H54 (cell line): ENCODE data around the gene STIP1.

ENCODE experiments used
- DNase-seq: peaks from one replicate; pipeline ENCODE4 v3.0.0; 2011; ENCODE audit warnings: low spot score, mixed read lengths; ENCODE audit not compliant: insufficient read length
- FAIRE-seq: peaks from 3 replicates; lab custom pipeline; 2011; peaks lifted over from hg19 to GRCh38; lab: Jason Lieb, UNC
- POLR2A ChIP-seq: IDR thresholded peaks from 2 replicates; pipeline ENCODE4 v1.6.1; 2011; ENCODE audit warnings: low read depth, mild to moderate bottlenecking, low read length

Gene STIP1

DNA sequence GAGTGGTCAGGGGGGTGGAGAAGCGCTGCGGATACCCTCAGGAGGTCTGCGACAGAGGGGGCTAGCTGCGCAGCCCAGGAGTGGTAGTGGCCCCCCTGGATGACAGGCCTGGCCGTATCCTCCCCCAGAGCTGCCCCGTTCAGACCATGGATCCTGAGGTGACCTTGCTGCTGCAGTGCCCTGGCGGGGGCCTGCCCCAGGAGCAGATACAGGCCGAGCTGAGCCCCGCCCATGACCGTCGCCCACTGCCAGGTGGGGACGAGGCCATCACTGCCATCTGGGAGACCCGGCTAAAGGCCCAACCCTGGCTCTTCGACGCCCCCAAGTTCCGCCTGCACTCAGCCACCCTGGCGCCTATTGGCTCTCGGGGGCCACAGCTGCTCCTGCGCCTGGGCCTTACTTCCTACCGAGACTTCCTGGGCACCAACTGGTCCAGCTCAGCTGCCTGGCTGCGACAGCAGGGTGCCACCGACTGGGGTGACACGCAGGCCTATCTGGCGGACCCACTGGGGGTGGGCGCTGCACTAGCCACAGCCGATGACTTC lies 40.6 kb downstream of the STIP1 start:
- DNase-seq, result no peak
- FAIRE-seq, result no peak
- TF ChIP-seq POLR2A, result no peak

DNA sequence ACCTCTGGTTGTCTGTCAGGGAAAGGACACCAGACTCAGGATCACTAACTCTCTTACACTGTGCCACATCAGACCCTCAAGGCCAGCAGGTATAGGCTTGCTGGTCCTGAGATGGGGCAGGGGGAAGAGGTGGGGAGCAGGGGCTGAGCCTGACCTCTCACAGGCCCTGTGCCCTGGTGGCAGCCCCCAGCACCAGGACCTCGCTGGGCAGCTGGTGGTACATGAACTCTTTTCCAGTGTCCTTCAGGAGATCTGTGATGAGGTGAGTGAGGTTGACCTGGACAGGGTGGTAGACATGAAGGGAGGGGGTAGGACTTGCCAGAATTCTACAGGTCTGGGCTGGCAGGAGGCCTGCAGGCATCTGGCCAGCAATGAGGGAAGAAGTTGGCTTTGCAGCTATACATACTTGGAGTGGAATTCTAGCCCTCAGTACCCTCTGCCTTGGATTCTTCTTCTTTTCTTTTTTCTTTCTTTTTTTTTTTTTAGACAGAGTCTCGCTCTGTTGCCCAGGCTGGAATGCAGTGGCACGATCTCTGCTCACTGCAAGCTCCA lies 41.5 kb downstream of the STIP1 start:
- TF ChIP-seq POLR2A, result no peak
- no peak for DNase-seq
- FAIRE-seq, result no peak

DNA sequence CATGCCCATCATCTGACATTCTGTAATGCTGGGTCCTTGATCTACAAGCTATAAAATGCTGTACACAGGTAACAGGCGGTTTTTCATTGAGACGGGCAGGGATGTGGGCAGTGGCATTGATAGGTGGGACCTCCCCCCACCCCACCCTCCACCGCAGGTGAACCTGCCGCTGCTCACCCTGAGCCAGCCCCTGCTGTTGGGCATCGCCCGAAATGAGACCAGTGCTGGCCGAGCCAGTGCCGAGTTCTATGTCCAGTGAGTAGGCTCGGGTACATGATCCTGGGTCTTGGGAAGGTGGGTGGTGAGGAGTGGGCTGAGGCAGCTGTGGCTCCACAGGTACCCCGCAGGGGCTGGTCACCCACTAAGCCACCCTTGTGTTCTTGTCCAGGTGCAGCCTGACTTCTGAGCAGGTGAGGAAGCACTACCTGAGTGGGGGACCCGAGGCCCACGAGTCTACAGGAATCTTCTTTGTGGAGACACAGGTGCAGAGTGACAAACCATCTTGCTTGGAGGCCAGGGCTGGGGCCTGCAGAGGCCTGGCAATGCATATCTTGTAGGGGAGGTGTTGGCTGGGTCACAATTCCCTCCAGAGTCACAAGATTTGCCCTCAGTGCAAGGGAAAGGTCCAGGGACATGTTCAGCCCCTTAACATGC lies 43.2 kb downstream of the STIP1 start:
- DNase-seq (no peak), FAIRE-seq (no peak)
- no peak for TF ChIP-seq POLR2A

DNA sequence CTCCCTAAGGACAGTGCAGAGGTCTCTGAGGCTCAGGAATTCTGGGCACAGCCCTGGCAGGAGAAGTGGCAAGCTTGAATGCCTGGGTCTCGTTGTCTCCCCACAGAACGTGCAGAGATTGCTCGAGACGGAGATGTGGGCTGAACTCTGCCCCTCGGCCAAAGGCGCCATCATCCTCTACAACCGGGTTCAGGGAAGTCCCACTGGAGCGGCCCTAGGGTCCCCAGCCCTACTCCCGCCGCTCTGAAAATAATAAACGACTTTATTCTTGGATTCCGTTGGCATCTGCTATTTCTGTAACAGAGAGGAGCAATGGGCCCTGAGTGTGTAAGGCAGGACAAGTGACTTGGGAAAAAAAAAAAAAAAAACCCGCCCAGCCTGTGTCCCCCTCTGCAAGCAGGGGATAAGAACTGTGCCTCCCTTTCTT lies 43.8 kb downstream of the STIP1 start:
- no peak for DNase-seq
- no peak for TF ChIP-seq POLR2A
- no peak for FAIRE-seq

DNA sequence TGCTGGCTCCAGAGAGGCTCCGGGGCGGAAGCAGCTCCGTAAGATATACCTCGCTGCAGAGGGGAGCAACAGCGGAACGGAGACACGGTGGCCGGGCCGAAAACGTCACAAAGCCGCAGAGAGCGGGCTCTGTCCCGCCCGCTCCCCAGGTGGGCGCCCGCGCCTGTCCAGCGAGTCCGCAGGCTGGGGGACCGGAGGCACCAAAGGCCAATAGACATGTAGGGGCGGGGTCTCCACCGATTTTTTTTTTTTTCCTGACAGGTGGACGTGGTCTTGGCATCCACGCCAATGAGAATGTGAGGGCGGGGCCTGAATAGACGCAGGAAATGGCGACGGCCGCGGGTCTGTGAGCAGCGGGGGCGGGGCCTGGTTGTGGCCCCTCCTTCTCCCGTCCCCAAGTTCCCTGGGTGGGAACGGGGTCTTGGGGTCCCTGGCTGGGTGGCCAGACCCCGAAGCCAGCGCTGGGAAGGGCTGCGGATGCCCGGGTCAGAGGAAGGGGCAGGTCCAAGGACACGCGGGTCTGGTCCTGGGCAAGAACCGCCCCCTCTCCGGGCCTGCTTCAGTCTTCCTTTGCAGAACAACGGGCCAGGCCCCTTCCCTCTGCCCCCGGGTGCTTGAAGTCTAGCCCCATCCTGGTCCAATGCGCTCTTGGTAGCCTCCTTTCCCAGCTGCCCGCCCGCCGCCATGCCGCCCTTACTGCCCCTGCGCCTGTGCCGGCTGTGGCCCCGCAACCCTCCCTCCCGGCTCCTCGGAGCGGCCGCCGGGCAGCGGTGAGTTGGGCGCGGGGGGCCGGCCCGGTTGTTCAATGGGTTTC lies 44.4 kb downstream of the STIP1 start, which contains the start of gene DNAJC4:
Gene DNAJC4, plus strand, starts transcription at position 378 of the 814 bp plus-strand sequence. Its CDS starts 307 bp downstream, at position 685.
- FAIRE-seq (no peak), DNase-seq (peak; percentile 79)
- peak; percentile 31 for TF ChIP-seq POLR2A

DNA sequence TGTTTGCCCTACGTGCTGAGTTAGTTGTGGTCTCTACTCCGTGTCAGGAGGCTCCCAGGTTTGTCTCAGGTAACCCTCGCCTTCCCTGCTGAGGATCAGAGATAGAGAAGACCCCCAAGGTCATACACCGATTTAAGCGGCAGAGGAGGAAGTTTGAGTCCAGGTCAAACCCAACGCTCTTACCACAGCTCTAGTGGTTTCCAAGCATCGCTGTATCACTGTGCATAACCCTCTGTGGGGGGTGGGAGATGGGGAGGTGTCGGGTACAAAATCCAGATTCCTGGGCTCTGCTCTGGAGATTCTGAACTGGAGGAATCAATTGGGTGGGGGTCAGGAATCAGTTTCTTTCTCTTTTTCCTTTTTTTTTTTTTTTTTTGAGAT lies 45.0 kb downstream of the STIP1 start:
- FAIRE-seq (no peak), DNase-seq (no peak)
- peak; percentile 6; the same call in 1 of the 2 replicates for TF ChIP-seq POLR2A

DNA sequence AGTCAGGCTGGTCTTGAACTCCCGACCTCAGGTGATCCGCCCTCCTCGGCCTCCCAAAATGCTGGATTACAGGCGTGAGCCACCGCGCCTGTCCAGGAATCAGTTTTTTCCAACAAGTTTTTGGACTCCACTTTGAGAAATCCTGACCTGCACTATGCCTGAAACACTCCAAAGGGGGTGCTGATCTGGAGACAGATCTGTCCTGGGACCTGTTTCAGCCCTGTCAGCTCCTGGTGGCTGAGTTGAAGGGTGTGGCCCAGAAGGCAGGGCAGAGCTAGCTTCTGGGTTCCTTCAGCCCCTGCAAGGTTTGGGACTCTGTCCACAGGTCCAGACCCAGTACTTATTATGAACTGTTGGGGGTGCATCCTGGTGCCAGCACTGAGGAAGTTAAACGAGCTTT lies 45.6 kb downstream of the STIP1 start:
- TF ChIP-seq POLR2A, result no peak
- DNase-seq (no peak), FAIRE-seq (no peak)

DNA sequence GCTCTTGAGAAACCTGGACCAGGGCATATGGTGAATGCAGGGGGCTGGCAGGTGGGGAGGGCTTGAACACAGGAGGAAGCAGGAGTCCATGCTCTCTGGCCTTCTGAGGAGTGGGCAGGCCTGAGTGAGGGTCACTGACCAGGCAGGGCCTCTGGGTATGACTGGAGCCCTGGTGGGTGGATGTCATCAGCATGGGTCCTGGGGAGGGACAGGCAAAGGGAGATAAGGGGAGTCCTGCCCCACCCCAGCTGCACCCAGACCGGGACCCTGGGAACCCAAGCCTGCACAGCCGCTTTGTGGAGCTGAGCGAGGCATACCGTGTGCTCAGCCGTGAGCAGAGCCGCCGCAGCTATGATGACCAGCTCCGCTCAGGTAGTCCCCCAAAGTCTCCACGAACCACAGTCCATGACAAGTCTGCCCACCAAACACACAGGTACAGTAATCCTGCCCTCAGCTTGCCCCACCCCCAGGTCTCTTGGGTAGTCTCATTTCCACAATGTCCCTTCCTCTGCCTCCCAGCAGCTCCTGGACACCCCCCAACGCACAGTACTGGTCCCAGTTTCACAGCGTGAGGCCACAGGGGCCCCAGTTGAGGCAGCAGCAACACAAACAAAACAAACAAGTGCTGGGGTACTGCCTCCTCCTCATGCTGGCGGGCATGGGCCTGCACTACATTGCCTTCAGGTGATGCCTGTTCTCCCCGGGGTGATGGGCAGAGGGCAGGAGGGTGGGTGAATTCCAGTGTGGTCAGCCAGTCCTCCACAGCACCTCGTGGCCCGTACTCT lies 46.4 kb downstream of the STIP1 start:
- DNase-seq, result no peak
- no peak for TF ChIP-seq POLR2A
- no peak for FAIRE-seq

DNA sequence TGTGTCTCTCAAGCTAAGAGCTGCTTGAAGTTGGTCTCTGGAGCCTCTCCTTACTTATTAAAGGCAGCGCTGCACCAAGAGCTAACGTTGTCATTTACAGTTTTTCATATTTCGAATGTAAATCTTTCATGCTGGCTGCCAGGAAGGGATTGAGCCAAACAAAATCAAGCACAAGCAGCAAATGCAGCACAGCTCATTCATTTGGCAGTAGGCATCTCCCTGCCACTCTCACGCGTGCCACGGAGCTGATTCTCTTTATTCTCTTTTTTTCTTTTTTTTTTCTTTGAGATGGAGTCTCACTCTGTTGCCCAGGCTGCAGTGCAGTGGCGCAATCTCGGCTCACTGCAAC lies 47.0 kb downstream of the STIP1 start:
- TF ChIP-seq POLR2A, result no peak
- FAIRE-seq, result no peak
- no peak for DNase-seq

DNA sequence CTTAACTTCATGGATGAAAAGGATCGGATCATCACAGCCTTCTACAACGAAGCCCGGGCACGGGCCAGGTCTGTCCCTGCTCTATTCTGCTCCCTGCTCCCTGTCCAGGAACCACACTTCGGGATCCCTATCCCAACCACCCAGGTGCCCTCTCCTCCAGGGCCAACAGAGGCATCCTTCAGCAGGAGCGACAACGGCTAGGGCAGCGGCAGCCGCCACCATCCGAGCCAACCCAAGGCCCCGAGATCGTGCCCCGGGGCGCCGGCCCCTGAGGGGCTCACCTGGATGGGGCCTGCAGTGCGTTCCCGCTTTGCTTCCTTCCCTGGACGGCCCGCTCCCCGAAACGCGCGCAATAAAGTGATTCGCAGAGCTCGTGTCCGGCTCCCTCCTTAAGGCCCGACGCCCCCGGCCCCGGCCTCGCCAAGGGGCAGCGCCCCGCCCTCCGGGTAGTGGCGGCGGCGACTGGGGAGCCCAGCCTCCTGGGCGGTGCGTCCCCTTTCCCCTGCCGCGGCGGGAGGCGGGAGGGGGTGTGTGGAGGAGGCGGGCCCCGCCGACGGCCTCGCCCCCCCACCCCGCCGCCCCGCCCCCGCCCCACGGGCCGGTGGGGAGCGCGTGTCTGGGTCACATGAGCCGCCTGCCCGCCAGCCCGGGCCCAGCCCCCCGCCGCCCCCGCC lies 48.1 kb downstream of the STIP1 start, which contains the start of gene VEGFB:
Gene VEGFB, plus strand, starts transcription at position 672 of the 674 bp plus-strand sequence. CDS start 250 bp downstream, outside the sequence.
- no peak for FAIRE-seq
- DNase-seq, result peak; percentile 67
- no peak for TF ChIP-seq POLR2A

DNA sequence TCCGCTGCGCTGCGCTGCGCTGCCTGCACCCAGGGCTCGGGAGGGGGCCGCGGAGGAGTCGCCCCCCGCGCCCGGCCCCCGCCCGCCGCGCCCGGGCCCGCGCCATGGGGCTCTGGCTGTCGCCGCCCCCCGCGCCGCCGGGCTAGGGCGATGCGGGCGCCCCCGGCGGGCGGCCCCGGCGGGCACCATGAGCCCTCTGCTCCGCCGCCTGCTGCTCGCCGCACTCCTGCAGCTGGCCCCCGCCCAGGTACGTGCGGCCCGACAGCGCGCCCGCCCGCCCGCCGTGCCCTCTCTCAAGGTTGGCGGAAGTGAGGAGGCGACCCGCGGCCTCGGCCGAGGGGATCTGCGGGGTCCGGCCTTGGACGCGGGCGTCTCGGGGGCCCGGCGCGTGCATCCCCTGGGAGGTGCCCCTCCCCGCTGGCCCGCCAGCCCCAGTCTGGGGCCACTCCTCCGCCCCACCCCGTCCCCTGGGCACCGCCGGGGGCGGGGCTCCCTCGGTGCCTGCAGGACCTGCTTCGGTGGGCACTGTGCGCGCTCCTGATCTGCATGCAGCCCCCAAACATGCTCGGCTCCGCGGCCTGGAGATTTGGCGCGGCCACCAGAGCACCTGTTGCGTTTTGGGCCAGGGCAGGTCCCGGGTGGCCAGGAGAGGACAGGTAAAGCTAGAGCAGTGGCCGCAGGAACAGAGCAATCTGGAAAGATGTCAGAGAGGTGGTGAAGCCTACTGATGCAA lies 48.8 kb downstream of the STIP1 start:
- peak; percentile 43; the same call in 1 of the 2 replicates for TF ChIP-seq POLR2A
- FAIRE-seq (no peak), DNase-seq (no peak)
